DND-41 (cell line): Measurements from ENCODE around the gene SLC16A14.

Experiments
- ATAC-seq: fragments of 200-7000 bp; cut with Tn5 transposase; 3 replicates; pipeline ENCODE4 v1.9.1; 2021; ENCODE audit warnings: low read depth; ENCODE audit not compliant: insufficient read depth
- DNase-seq: peaks from one replicate; pipeline ENCODE4 v3.0.0-alpha.2; 2020
- H2AFZ ChIP-seq: 2 replicates; pipeline ENCODE4 v1.6.0; 2012; ENCODE audit warnings: low read depth, low read length
- H3K27ac ChIP-seq: 2 replicates; pipeline ENCODE4 v1.5.1; 2012; ENCODE audit warnings: low read length, inconsistent platforms
- H3K27me3 ChIP-seq: fragments of 200-600 bp; sonication (generic); 2 replicates; pipeline ENCODE4 v1.6.0; 2012; ENCODE audit warnings: low read length, mild to moderate bottlenecking, inconsistent platforms; ENCODE audit not compliant: insufficient read depth, poor library complexity
- H3K36me3 ChIP-seq: 2 replicates; pipeline ENCODE4 v1.5.1; 2012; ENCODE audit warnings: low read length, inconsistent platforms; ENCODE audit not compliant: insufficient read depth
- H3K4me1 ChIP-seq: 2 replicates; pipeline ENCODE4 v1.5.1; 2012; ENCODE audit warnings: mild to moderate bottlenecking, low read length; ENCODE audit not compliant: insufficient read depth
- H3K4me2 ChIP-seq: 2 replicates; pipeline ENCODE4 v1.6.0; 2012; ENCODE audit warnings: mild to moderate bottlenecking, moderate library complexity, low read length, inconsistent platforms; ENCODE audit not compliant: insufficient read depth
- H3K4me3 ChIP-seq, 2 experiments: fragments of 200-600 bp in 1 of 2; shearing (Covaris generic) in 1 of 2; 2 replicates each; pipeline ENCODE4 v1.5.1; 2012 to 2016; ENCODE audit warnings: inconsistent platforms in 2 of 2, low read length in 2 of 2, mild to moderate bottlenecking in 2 of 2, low read depth in 1 of 2, moderate library complexity in 1 of 2
- H3K79me2 ChIP-seq: 2 replicates; pipeline ENCODE4 v1.6.0; 2012; ENCODE audit warnings: low read length, inconsistent platforms; ENCODE audit not compliant: insufficient read depth
- H3K9ac ChIP-seq: 2 replicates; pipeline ENCODE4 v1.6.0; 2012; ENCODE audit warnings: low read depth, mild to moderate bottlenecking, inconsistent platforms, low read length, moderate library complexity
- H3K9me3 ChIP-seq: 2 replicates; pipeline ENCODE4 v1.5.1; 2012; ENCODE audit warnings: low read length, moderate library complexity, mild to moderate bottlenecking, inconsistent platforms; ENCODE audit not compliant: insufficient read depth, severe bottlenecking
- H4K20me1 ChIP-seq: 2 replicates; pipeline ENCODE4 v1.6.0; 2012; ENCODE audit warnings: low read length; ENCODE audit not compliant: insufficient read depth
- EZH2 ChIP-seq: IDR thresholded peaks from 3 replicates; pipeline ENCODE4 v1.6.1; 2012; ENCODE audit warnings: borderline replicate concordance, low read depth, mild to moderate bottlenecking, moderate library complexity, low read length, inconsistent platforms; ENCODE audit not compliant: severe bottlenecking
- TF ChIP-seq, protein P1 (sequence below): IDR thresholded peaks from 2 replicates; pipeline ENCODE4 v1.5.1; 2012; ENCODE audit warnings: borderline replicate concordance, low read length, moderate library complexity, mild to moderate bottlenecking; ENCODE audit not compliant: poor library complexity, severe bottlenecking; ENCODE audit errors: extremely low read depth

The SLC16A14 gene

DNA sequence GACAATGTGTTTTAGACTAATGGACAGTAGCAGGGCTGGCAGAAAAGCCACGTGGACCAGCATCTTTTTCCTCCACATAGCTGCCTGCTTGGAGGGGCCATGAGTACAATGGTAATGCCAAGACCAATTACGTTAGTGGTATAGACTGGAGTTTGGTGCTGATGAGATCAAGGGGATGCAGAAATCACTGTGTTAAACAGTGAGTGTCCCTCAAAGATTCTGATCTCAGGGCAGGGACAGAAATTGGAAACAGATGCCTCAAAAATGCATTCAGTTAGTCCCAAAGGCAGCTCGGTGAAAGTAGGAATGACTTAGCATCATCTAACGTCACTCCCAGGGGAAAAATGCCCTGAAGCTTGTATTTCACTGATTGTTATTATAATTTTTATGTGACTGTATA is 72.4 kb downstream of the SLC16A14 start:
- Histone ChIP-seq H3K79me2 (no peaks in the 10 kb centered on the region), H3K9me3 (no peaks in the 10 kb centered on the region), H3K27me3 (no peaks in the 10 kb centered on the region), H2AFZ (no peak overlapping the region), H3K36me3 (no peaks in the 10 kb centered on the region), H3K9ac (no peak overlapping the region), H3K27ac (no peak overlapping the region), H4K20me1 (no peaks in the 10 kb centered on the region), H3K4me1 (no peaks in the 10 kb centered on the region), H3K4me3 (no peak overlapping the region), H3K4me2 (no peak overlapping the region)
- TF ChIP-seq, protein P1, sequence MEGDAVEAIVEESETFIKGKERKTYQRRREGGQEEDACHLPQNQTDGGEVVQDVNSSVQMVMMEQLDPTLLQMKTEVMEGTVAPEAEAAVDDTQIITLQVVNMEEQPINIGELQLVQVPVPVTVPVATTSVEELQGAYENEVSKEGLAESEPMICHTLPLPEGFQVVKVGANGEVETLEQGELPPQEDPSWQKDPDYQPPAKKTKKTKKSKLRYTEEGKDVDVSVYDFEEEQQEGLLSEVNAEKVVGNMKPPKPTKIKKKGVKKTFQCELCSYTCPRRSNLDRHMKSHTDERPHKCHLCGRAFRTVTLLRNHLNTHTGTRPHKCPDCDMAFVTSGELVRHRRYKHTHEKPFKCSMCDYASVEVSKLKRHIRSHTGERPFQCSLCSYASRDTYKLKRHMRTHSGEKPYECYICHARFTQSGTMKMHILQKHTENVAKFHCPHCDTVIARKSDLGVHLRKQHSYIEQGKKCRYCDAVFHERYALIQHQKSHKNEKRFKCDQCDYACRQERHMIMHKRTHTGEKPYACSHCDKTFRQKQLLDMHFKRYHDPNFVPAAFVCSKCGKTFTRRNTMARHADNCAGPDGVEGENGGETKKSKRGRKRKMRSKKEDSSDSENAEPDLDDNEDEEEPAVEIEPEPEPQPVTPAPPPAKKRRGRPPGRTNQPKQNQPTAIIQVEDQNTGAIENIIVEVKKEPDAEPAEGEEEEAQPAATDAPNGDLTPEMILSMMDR: no peak
- TF ChIP-seq EZH2: no peak
- ATAC-seq (no peak), DNase-seq (no peak)

DNA sequence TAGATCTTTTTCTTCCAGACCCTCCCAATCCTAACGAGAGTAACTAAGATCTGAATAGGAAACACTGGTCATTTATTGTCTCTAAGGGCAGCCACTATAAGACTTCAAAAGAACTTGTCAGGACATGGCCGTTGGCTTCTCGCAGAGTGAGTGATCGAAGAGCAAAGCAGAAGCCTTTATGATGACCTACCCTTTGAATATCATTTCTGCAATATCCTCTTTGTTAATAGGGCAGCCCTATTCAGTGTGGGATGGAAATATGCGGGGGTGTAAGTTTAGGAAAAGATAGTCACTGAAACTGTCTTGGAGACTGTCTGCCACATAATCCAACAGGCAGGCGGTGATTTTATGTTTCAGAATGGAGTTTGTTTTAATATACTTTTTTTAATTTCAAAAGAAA is 75.5 kb downstream of the SLC16A14 start:
- H2AFZ ChIP-seq: no peak overlapping the region
- H4K20me1 ChIP-seq: no peaks in the 10 kb centered on the region
- no peak for TF ChIP-seq EZH2
- TF ChIP-seq, protein P1: no peak
- no peak for DNase-seq
- H3K9me3 ChIP-seq: no peaks in the 10 kb centered on the region
- no peaks in the 10 kb centered on the region for H3K27me3 ChIP-seq
- H3K4me3 ChIP-seq: no peak overlapping the region
- H3K36me3 ChIP-seq: no peaks in the 10 kb centered on the region
- no peak overlapping the region for H3K9ac ChIP-seq
- H3K4me1 ChIP-seq: no peaks in the 10 kb centered on the region
- H3K27ac ChIP-seq: no peak overlapping the region
- H3K79me2 ChIP-seq: no peaks in the 10 kb centered on the region
- no peak for ATAC-seq
- H3K4me2 ChIP-seq: no peak overlapping the region
